GM12873 (cell line): Measurements from ENCODE around the gene NAV2.

ENCODE experiments used
- TF ChIP-seq, protein P1 (sequence below): IDR thresholded peaks from 2 replicates; pipeline ENCODE4 v1.5.1; 2012; ENCODE audit warnings: low read depth, mild to moderate bottlenecking, moderate library complexity, low read length, control low read depth; ENCODE audit not compliant: insufficient read depth; ENCODE audit errors: missing control alignments

The NAV2 gene

DNA sequence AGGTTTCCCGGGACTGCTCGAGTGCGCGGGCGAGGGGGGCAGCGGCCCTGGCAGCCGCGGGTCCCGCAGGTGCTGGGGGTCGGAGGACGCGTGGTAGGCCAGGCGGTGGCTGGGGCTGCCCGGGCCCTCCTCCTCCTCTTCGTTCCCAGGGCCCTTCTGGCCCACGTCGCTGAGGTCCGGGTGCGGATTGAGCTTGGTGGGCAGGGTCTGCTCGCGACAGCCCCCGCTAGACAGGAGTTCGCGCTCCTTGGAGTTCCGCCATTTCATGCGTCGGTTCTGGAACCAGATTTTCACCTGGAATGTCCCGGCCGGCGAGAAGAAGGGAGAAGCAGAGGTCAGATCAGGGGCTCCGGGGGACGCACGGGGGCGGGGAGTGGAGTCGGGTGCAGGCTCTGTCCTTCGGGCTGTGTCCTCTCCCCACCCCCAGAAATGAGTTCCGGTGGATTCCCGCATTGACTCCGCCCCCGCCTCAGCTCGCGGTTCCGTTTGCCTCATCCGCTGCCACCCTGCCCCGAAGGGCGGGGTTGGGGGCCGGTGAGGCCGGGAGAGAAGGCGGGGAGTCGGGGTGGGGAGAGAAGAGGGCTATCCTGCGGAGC is 443.7 kb downstream of the NAV2 start:
- TF ChIP-seq, protein P1, sequence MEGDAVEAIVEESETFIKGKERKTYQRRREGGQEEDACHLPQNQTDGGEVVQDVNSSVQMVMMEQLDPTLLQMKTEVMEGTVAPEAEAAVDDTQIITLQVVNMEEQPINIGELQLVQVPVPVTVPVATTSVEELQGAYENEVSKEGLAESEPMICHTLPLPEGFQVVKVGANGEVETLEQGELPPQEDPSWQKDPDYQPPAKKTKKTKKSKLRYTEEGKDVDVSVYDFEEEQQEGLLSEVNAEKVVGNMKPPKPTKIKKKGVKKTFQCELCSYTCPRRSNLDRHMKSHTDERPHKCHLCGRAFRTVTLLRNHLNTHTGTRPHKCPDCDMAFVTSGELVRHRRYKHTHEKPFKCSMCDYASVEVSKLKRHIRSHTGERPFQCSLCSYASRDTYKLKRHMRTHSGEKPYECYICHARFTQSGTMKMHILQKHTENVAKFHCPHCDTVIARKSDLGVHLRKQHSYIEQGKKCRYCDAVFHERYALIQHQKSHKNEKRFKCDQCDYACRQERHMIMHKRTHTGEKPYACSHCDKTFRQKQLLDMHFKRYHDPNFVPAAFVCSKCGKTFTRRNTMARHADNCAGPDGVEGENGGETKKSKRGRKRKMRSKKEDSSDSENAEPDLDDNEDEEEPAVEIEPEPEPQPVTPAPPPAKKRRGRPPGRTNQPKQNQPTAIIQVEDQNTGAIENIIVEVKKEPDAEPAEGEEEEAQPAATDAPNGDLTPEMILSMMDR: no peak

DNA sequence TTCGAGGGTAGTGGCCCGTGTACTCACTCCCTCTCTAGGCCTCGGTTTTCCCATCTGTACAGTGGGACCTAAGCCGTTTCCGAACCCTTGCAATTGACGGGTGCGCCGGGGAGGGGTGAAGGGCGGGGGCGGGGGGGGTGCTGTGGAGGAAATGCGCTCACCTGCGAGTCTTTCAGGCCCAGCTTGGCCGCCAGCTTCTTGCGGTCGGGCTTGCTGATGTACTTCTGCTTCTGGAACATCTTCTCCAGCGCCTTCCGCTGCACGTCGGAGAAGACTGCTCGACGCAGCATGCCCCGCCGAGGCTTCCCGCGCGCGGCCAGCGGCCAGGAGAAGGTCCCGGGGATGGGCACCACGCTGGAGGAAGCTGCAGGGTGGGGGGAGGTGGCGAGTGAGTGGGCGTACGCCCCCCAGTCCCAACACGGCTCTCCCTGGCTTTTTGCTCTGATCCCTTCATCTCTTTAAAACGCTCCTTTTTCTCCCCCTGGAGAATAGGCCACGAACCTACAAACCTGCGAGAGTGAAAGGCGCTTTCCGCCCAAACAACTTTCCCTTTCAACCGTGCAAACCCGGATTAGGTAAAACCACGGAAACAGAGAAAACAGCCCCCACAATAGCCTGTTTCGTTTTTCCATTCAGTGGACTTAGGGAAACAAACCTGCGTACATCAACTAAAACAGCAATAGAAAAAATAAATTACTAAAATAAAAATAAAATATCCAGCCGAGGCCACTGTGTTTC is 444.4 kb downstream of the NAV2 start:
- TF ChIP-seq, protein P1: no peak

DNA sequence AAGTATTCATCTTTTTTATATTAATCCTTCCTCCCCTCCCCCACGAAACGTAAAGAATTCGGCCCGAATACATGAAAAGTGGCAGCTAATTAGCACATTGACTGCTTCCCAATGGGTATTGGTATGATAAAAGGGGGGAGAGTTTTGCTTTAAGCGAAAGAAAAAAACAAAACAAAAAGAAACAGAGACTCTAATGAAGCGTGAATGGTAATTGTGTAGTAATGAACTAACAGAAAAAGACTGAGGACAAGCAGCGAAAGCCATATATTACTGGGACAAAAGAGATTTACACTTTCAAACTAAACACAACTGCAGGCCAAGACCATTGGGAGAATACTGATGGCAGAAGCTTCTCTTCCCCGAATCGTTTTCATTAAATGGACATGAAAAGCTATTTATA is 445.1 kb downstream of the NAV2 start:
- TF ChIP-seq, protein P1: no peak

DNA sequence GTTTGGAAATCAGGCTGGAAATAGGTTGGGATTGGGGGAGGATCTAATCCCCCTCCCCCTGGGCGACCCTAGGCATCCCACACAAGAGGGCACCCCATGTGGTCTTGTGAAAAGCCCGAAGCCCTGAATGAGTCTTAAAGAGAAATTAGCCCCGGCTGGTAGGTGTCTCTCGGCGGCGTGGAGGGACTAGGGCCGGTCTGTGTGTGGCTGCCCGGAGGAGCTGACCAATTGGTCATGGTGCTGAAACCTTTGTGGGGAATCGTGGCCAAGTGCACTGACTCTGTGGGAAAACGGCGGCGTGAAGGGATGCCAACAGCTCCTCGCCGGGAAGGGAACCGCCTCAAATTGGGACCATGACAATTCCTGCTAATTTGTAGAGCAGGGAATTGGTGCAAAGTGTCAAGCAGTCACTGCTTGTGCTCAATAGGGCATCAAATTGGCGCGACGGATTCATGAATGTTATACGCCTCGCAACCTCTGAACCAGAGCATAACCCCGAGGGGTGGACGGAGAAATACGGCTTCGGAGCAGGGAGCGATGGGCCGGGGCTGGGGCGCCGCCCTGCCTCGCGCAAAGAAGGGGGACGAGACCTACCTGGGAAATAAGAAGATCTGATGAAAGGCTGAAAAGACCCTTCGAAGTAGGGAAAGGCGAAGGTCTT is 446.1 kb downstream of the NAV2 start:
- TF ChIP-seq, protein P1: no peak

DNA sequence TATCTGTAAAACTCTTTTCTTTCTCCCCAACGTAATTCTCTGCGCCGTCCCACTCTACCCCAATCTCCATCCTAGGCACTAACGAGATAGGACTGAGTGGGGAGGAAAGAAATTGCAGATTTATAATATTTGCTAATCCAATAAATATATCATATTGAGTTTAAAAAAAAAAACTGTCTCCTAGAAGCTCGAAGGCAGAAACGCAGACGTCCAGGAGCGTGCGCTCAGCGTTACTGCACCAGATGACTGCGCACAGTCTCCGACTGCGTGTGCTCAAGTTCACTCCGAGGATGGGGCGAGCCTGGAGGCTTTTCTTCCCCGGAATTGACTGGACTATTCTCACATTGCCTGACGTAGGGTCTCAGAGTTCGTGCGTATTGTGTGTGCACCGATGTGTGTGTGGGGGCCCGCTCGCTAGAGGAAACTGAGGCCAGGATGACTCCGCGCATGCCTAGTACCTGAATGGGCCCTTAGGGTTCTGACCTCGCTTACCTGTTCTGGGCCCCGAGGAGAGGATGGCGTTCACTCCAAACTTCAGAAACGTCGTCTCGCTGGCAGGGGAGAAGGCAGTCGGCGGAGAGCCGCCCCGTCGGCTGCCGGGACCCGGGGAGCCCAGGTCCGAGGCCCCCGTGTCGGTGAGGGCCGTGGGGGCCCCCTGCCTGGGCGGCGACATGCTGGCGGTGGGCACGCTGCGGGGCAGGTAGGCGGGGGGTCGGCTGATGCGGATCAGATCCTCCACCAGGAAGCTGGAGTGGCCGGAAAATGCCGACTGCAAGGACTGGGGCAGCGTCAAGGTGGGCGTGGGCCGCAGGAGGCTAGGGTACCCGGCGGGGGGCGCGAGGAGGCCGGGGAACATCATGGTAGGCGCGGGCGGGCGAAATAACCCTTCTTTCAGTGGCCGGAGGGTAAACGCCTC is 447.1 kb downstream of the NAV2 start:
- TF ChIP-seq, protein P1: no peak

DNA sequence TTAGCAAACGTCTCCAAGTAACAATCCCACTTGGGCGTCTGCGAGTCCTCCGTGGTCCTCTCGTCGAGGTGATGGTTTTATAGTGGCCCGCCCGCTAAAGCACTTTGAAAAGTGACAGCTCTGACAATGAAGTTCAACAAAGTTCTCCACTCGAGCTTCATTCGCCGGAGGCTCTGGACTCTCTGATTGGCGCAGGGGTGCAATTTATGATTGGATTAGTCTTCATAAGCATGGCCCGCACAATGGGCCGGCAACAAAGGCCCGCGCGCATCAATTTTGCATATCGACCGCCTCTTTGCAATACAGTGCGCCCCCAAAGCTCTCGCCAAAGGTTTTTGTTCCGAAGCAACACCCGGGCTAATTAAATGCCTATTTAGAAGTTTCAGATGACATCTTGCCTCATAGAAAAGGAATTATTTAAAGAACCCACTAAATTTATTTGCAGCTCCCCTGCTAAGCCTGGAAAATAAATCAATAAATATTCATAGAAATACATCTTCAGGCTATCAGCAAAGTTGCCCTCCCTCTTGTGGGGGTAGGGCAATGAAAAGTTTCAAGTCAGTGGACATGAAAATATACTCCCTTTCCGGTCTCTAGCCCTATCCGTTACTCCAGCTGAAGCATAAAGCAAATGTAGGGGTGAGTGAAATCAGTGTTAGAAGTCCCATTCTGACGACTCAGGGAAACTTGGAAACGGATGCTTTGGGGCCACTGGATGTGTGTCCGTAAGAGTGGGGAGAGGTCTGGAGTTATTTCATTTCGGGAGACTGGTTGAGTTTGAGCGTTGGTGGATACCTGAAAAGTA is 448.0 kb downstream of the NAV2 start, which contains the start of gene DBX1:
Gene DBX1, minus strand, starts transcription at position 51 of the 805 bp plus-strand sequence. CDS start 151 bp downstream, outside the sequence.
- TF ChIP-seq, protein P1: no peak
